ENCODE data around the gene DBX1. TPM values are rescaled to one million over a fixed set of nuclear protein-coding genes. Genes with fewer than 3 reads are reported as not detected.
"Not testable (repeated sequence)": the region's sequence is repeated elsewhere in the genome, so short reads cannot be mapped to it uniquely, and the experiment has no call there.

Gene DBX1
- not detected for total RNA-seq

- DNase-seq, result no peak
- Mint-ChIP-seq H3K27me3 (peaks cover 93% of the 10 kb centered on the region), H3K27ac (peak within 1 kb of the TSS; percentile 67), H3K9me3 (ENCODE audit: low read depth) (no peaks in the 10 kb centered on the region), H3K4me1 (peaks cover 10% of the 10 kb centered on the region), H3K4me3 (no peak within 1 kb of the TSS), H3K36me3 (peaks cover 9% of the 10 kb centered on the region)
- CTCF ChIA-PET, result interaction anchor here (0.6 kb wide), 1 partner anchor 22 kb away, joined by 3 read pairs; no protein-coding TSS in a partner anchor
- no peak for ATAC-seq
These were observed at the start of gene DBX1 for GRCh38 chr11:20160425-20161229. TSS of gene DBX1 (minus strand) at chr11:20160475. CDS start at chr11:20160324, 151 bp downstream.

GRCh38 chr11:20208622-20209111 is 48.4 kb upstream of the DBX1 start:
- no peak for ATAC-seq
- H3K27me3 Mint-ChIP-seq, result peaks cover 65% of the 10 kb centered on the region
- CTCF ChIA-PET, result no interaction called here

GRCh38 chr11:20207781-20208621 is 47.7 kb upstream of the DBX1 start:
- Mint-ChIP-seq H3K4me3 (no peak overlapping the region), H3K9me3 (ENCODE audit: low read depth) (no peaks in the 10 kb centered on the region), H3K27me3 (peaks cover 70% of the 10 kb centered on the region), H3K4me1 (no peaks in the 10 kb centered on the region), H3K27ac (no peak overlapping the region), H3K36me3 (peaks cover 2% of the 10 kb centered on the region)
- DNase-seq (no peak), ATAC-seq (no peak)
- CTCF ChIA-PET, result no interaction called here

More at GRCh38 chr11:20208622-20209111, 48.4 kb upstream of the DBX1 start:
- no peak overlapping the region for H3K27ac Mint-ChIP-seq
- no peaks in the 10 kb centered on the region for H3K4me1 Mint-ChIP-seq
- H3K9me3 Mint-ChIP-seq (ENCODE audit: low read depth), result no peaks in the 10 kb centered on the region
- H3K36me3 Mint-ChIP-seq, result peaks cover 2% of the 10 kb centered on the region
- H3K4me3 Mint-ChIP-seq, result no peak overlapping the region
- no peak for DNase-seq

- Mint-ChIP-seq H3K27ac (no peak overlapping the region), H3K9me3 (ENCODE audit: low read depth) (no peaks in the 10 kb centered on the region), H3K36me3 (peaks cover 2% of the 10 kb centered on the region), H3K27me3 (peaks cover 72% of the 10 kb centered on the region), H3K4me1 (no peaks in the 10 kb centered on the region), H3K4me3 (no peak overlapping the region)
- ATAC-seq (no peak), DNase-seq (no peak)
- CTCF ChIA-PET, result no interaction called here
These were observed 45.5 kb upstream of the DBX1 start for GRCh38 chr11:20205807-20206206.

GRCh38 chr11:20204681-20205080 is 44.4 kb upstream of the DBX1 start:
- Mint-ChIP-seq H3K27me3 (peaks cover 71% of the 10 kb centered on the region), H3K9me3 (ENCODE audit: low read depth) (no peaks in the 10 kb centered on the region), H3K27ac (no peak overlapping the region), H3K4me1 (no peaks in the 10 kb centered on the region), H3K36me3 (peaks cover 2% of the 10 kb centered on the region), H3K4me3 (no peak overlapping the region)
- ATAC-seq (no peak), DNase-seq (no peak)
- CTCF ChIA-PET, result no interaction called here

GRCh38 chr11:20203831-20204230 is 43.6 kb upstream of the DBX1 start:
- no peak for ATAC-seq
- DNase-seq, result no peak
- CTCF ChIA-PET, result no interaction called here
- no peak overlapping the region for H3K4me3 Mint-ChIP-seq
- H3K9me3 Mint-ChIP-seq (ENCODE audit: low read depth), result no peaks in the 10 kb centered on the region
- H3K27me3 Mint-ChIP-seq, result peaks cover 68% of the 10 kb centered on the region
- no peak overlapping the region for H3K27ac Mint-ChIP-seq
- H3K4me1 Mint-ChIP-seq, result no peaks in the 10 kb centered on the region
- H3K36me3 Mint-ChIP-seq, result peaks cover 2% of the 10 kb centered on the region

GRCh38 chr11:20201231-20201630 is 41.0 kb upstream of the DBX1 start:
- no peaks in the 10 kb centered on the region for H3K9me3 Mint-ChIP-seq (ENCODE audit: low read depth)
- H3K27ac Mint-ChIP-seq, result no peak overlapping the region
- no peaks in the 10 kb centered on the region for H3K36me3 Mint-ChIP-seq
- CTCF ChIA-PET, result no interaction called here
- peaks cover 59% of the 10 kb centered on the region for H3K27me3 Mint-ChIP-seq
- ATAC-seq, result no peak
- peaks cover 6% of the 10 kb centered on the region for H3K4me1 Mint-ChIP-seq
- DNase-seq, result no peak
- no peak overlapping the region for H3K4me3 Mint-ChIP-seq

- not testable (repeated sequence) for H3K9me3 Mint-ChIP-seq (ENCODE audit: low read depth); H3K4me1 Mint-ChIP-seq; H3K27ac Mint-ChIP-seq; DNase-seq; H3K4me3 Mint-ChIP-seq; ATAC-seq; H3K36me3 Mint-ChIP-seq
- peaks cover 56% of the 10 kb centered on the region for H3K27me3 Mint-ChIP-seq
- CTCF ChIA-PET, result interaction anchor here (0.8 kb wide), 1 partner anchor 89 kb away, joined by 3 read pairs; no protein-coding TSS in a partner anchor
These were observed 40.2 kb upstream of the DBX1 start for GRCh38 chr11:20200331-20200955.

- Mint-ChIP-seq H3K27me3 (peaks cover 50% of the 10 kb centered on the region), H3K4me3 (no peak overlapping the region), H3K27ac (no peak overlapping the region), H3K9me3 (ENCODE audit: low read depth) (no peaks in the 10 kb centered on the region), H3K36me3 (no peaks in the 10 kb centered on the region), H3K4me1 (peaks cover 6% of the 10 kb centered on the region)
- no peak for DNase-seq
- CTCF ChIA-PET, result no interaction called here
- no peak for ATAC-seq
These were observed 37.6 kb upstream of the DBX1 start for GRCh38 chr11:20197881-20198280.

GRCh38 chr11:20194470-20194869 is 34.2 kb upstream of the DBX1 start:
- DNase-seq (no peak), ATAC-seq (no peak)
- CTCF ChIA-PET, result interaction anchor here (1.0 kb wide), 1 partner anchor 160 kb away, joined by 3 read pairs; no protein-coding TSS in a partner anchor
- no peaks in the 10 kb centered on the region for H3K9me3 Mint-ChIP-seq (ENCODE audit: low read depth)
- H3K27me3 Mint-ChIP-seq, result peaks cover 26% of the 10 kb centered on the region
- no peaks in the 10 kb centered on the region for H3K36me3 Mint-ChIP-seq
- H3K4me1 Mint-ChIP-seq, result peaks cover 6% of the 10 kb centered on the region
- no peak overlapping the region for H3K4me3 Mint-ChIP-seq
- H3K27ac Mint-ChIP-seq, result no peak overlapping the region

- peaks cover 6% of the 10 kb centered on the region for H3K4me1 Mint-ChIP-seq
- CTCF ChIA-PET, result interaction anchor here (0.8 to 1.0 kb wide), 2 partner anchors 61 to 161 kb away, joined by 3 read pairs; no protein-coding TSS in a partner anchor
- ATAC-seq (no peak), DNase-seq (no peak)
- H3K27ac Mint-ChIP-seq, result no peak overlapping the region
- H3K36me3 Mint-ChIP-seq, result no peaks in the 10 kb centered on the region
- no peak overlapping the region for H3K4me3 Mint-ChIP-seq
- H3K9me3 Mint-ChIP-seq (ENCODE audit: low read depth), result no peaks in the 10 kb centered on the region
- H3K27me3 Mint-ChIP-seq, result peaks cover 22% of the 10 kb centered on the region
These were observed 33.0 kb upstream of the DBX1 start for GRCh38 chr11:20193307-20193706.

- CTCF ChIA-PET, result no interaction called here
- ATAC-seq (no peak), DNase-seq (no peak)
- no peak overlapping the region for H3K27ac Mint-ChIP-seq
- H3K9me3 Mint-ChIP-seq (ENCODE audit: low read depth), result no peaks in the 10 kb centered on the region
- peaks cover 2% of the 10 kb centered on the region for H3K4me1 Mint-ChIP-seq
- H3K36me3 Mint-ChIP-seq, result no peaks in the 10 kb centered on the region
- H3K27me3 Mint-ChIP-seq, result peaks cover 18% of the 10 kb centered on the region
- H3K4me3 Mint-ChIP-seq, result no peak overlapping the region
These were observed 32.4 kb upstream of the DBX1 start for GRCh38 chr11:20192641-20193040.

GRCh38 chr11:20192151-20192550 is 31.9 kb upstream of the DBX1 start:
- ATAC-seq (no peak), DNase-seq (no peak)
- H3K4me3 Mint-ChIP-seq, result no peak overlapping the region
- CTCF ChIA-PET, result no interaction called here
- peaks cover 15% of the 10 kb centered on the region for H3K27me3 Mint-ChIP-seq
- H3K9me3 Mint-ChIP-seq (ENCODE audit: low read depth), result no peaks in the 10 kb centered on the region
- no peak overlapping the region for H3K27ac Mint-ChIP-seq
- no peaks in the 10 kb centered on the region for H3K36me3 Mint-ChIP-seq
- peaks cover 2% of the 10 kb centered on the region for H3K4me1 Mint-ChIP-seq
